ENCODE data around the gene VPS18. TPM values are rescaled to one million over a fixed set of nuclear protein-coding genes. Genes with fewer than 3 reads are reported as not detected.

Gene VPS18
- total and polyA plus RNA-seq, 2 experiments from 2014 or later, result 5.9 to 42.5 TPM

DNA sequence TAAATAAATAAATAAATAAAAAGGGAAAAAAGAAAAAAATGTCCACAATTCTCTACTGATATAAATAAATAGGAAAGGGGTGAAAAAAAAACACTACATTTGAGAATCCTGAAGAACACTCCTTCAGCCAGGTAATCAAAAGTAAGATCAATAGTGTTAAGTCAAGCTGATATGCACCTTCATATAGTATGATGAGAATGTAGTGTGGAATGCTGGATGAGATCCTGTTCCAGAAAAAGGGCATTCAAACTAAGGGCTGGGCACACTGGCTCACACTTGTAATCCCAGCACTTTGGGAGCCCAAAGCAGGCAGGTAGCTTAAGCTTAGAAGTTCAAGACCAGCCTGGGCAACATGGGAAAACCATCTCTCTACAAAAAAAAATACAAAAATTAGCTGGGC, 5.1 kb upstream of the VPS18 start (continued):
- TF ChIP-seq ZNF114 (CRISPR knock-in tag; IDR thresholded peaks at IDR 0.05), result no peak
- TF ChIP-seq JUNB (IDR thresholded peaks at IDR 0.05; ENCODE audit: unreplicated experiment), result no peak
- TF ChIP-seq NANOG (IDR thresholded peaks at IDR 0.05; ENCODE audit: borderline replicate concordance), result no peak
- no peak for TF ChIP-seq REST (IDR thresholded peaks at IDR 0.05; ENCODE audit: unreplicated experiment)

- Histone ChIP-seq H3K4me1 (ENCODE audit: insufficient read depth) (0 out of 2 replicates have a peak, but pooled peaks cover 4% of the 10 kb centered on the region), H3K79me2 (replicated peaks; ENCODE audit: insufficient read depth) (peaks cover 12% of the 10 kb centered on the region), H3K27ac (ENCODE audit: low read depth) (no peak overlapping the region), H3K27me3 (ENCODE audit: insufficient read depth) (peaks cover 7% of the 10 kb centered on the region; the same call in 1 of the 2 replicates), H3K9me2 (ENCODE audit: insufficient read depth) (no peaks in the 10 kb centered on the region), H2AFZ (no peak overlapping the region), H4K20me1 (replicated peaks; ENCODE audit: insufficient read depth) (no peaks in the 10 kb centered on the region; the same call in 1 of the 2 replicates), H3K36me3 (ENCODE audit: insufficient read depth) (peaks cover 1% of the 10 kb centered on the region; the same call in 1 of the 2 replicates), H3K4me2 (no peak overlapping the region), H3F3A (replicated peaks; ENCODE audit: low read depth) (no peaks in the 10 kb centered on the region; the same call in 1 of the 2 replicates), H3K4me3 (no peak overlapping the region)
- H3K9me3 Mint-ChIP-seq, result no peaks in the 10 kb centered on the region; the same call in 2 of the 3 replicates
- H3K27me3 Mint-ChIP-seq (ENCODE audit: insufficient read depth, low read depth, poor library complexity), result peaks cover 19% of the 10 kb centered on the region
- no peak overlapping the region for H3K27ac Mint-ChIP-seq
- TF ChIP-seq ZNF462 (CRISPR knock-in tag; IDR thresholded peaks at IDR 0.05), result no peak
- TF ChIP-seq JUNB (IDR thresholded peaks at IDR 0.05; ENCODE audit: unreplicated experiment), result no peak
- TF ChIP-seq NANOG (IDR thresholded peaks at IDR 0.05; ENCODE audit: borderline replicate concordance), result no peak
- TF ChIP-seq, protein P1, sequence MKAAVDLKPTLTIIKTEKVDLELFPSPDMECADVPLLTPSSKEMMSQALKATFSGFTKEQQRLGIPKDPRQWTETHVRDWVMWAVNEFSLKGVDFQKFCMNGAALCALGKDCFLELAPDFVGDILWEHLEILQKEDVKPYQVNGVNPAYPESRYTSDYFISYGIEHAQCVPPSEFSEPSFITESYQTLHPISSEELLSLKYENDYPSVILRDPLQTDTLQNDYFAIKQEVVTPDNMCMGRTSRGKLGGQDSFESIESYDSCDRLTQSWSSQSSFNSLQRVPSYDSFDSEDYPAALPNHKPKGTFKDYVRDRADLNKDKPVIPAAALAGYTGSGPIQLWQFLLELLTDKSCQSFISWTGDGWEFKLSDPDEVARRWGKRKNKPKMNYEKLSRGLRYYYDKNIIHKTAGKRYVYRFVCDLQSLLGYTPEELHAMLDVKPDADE (IDR thresholded peaks at IDR 0.05), result no peak
- TF ChIP-seq POLR2AphosphoS5 (IDR thresholded peaks at IDR 0.05; ENCODE audit: low read depth), result no peak
- TF ChIP-seq, protein P2, sequence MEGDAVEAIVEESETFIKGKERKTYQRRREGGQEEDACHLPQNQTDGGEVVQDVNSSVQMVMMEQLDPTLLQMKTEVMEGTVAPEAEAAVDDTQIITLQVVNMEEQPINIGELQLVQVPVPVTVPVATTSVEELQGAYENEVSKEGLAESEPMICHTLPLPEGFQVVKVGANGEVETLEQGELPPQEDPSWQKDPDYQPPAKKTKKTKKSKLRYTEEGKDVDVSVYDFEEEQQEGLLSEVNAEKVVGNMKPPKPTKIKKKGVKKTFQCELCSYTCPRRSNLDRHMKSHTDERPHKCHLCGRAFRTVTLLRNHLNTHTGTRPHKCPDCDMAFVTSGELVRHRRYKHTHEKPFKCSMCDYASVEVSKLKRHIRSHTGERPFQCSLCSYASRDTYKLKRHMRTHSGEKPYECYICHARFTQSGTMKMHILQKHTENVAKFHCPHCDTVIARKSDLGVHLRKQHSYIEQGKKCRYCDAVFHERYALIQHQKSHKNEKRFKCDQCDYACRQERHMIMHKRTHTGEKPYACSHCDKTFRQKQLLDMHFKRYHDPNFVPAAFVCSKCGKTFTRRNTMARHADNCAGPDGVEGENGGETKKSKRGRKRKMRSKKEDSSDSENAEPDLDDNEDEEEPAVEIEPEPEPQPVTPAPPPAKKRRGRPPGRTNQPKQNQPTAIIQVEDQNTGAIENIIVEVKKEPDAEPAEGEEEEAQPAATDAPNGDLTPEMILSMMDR (conservative IDR thresholded peaks at IDR 0.05; ENCODE audit: low read depth in 2 of 2), result no peak
- no peak for TF ChIP-seq EZH2phosphoT487 (IDR thresholded peaks at IDR 0.05; ENCODE audit: unreplicated experiment)
- DNase-seq (ENCODE audit: low spot score) (no peak), ATAC-seq (no peak)
- peaks cover 9% of the 10 kb centered on the region for H3K4me1 Mint-ChIP-seq
- H3K4me3 Mint-ChIP-seq, result no peak overlapping the region
- peaks cover 9% of the 10 kb centered on the region; the same call in 2 of the 3 replicates for H3K36me3 Mint-ChIP-seq (ENCODE audit: low read depth)
Observed at GRCh38 chr15:40891138-40891537, 3.1 kb upstream of the VPS18 start.
